Transverse colon (tissue), 4 donors: ENCODE measurements around the gene TRAK1. TPM values are rescaled to one million over a fixed set of nuclear protein-coding genes. Genes with fewer than 3 reads are reported as not detected.

Experiments
- DNase-seq: peaks from one replicate; pipeline ENCODE4 v3.0.0-alpha.2; 2019
- H3K27ac ChIP-seq, 4 donors: fragments of 200-600 bp; sonication (generic); 2 replicates each; pipeline ENCODE4 v1.5.1; 2016 to 2018; ENCODE audit warnings: inconsistent platforms in 4 of 4
- H3K27me3 ChIP-seq: fragments of 200-600 bp; sonication (generic); 2 replicates; pipeline ENCODE4 v1.5.1; 2017; ENCODE audit warnings: inconsistent platforms
- H3K36me3 ChIP-seq, 4 donors: fragments of 200-600 bp; sonication (generic); 2 replicates each; pipeline ENCODE4 v1.5.1; 2017 to 2019; ENCODE audit warnings: inconsistent platforms in 4 of 4
- H3K4me1 ChIP-seq, 4 donors: fragments of 200-600 bp; sonication (generic); 2 replicates each; pipeline ENCODE4 v1.5.1; 2017 to 2020; ENCODE audit warnings: inconsistent platforms in 4 of 4
- H3K4me3 ChIP-seq, 4 donors: fragments of 200-600 bp; sonication (generic); 1 replicate in 1 of 4; 2 replicates in 3 of 4; pipeline versions ENCODE4 v1.5.1 to v1.6.1; 2017 to 2019; ENCODE audit warnings: inconsistent platforms in 4 of 4
- H3K9me3 ChIP-seq, 2 donors: fragments of 200-600 bp; sonication (generic); 2 replicates each; pipeline ENCODE4 v1.5.1; 2017 to 2019; ENCODE audit warnings: inconsistent platforms in 2 of 2
- CTCF ChIP-seq, 5 experiments: fragments of 200-600 bp in 3 of 5; fragments of 450-650 bp in 2 of 5; sonication (generic) in 3 of 5; IDR thresholded peaks; 1 replicate in 2 of 5; 2 replicates in 3 of 5; pipeline ENCODE4 v1.5.1; 2016 to 2017; ENCODE audit warnings: antibody characterized with exemption in 5 of 5, inconsistent platforms in 3 of 5, mild to moderate bottlenecking in 2 of 5, moderate library complexity in 1 of 5
- EP300 ChIP-seq: sonication (generic); formaldehyde crosslinking; IDR thresholded peaks from one replicate; pipeline ENCODE4 v1.6.1; 2017; ENCODE audit warnings: antibody characterized with exemption, low read depth
- POLR2A ChIP-seq: fragments of 450-650 bp; IDR thresholded peaks from one replicate; pipeline ENCODE4 v1.6.1; 2016; ENCODE audit warnings: antibody characterized with exemption, mild to moderate bottlenecking, moderate library complexity
- POLR2AphosphoS5 ChIP-seq, 3 donors: sonication (generic); formaldehyde crosslinking; IDR thresholded peaks; one replicate each; pipeline ENCODE4 v1.6.1; 2016; ENCODE audit warnings: antibody characterized with exemption in 3 of 3
- WGBS, 2 donors: methylation state at CpG; one replicate each; pipeline ENCODE4 v1.1.5; 2018; ENCODE audit warnings: low coverage in 1 of 2; 5-methylcytosine and 5-hydroxymethylcytosine counted together
- in situ Hi-C, 4 donors: fragments of 200-750 bp; cut with MboI; loops; one replicate each; pipeline versions ENCODE4 v1.15.0 to v1.15.1; 2017; ENCODE audit warnings: low sequenced_read_pairs in 3 of 4, low pct_ligation_motif_present in 1 of 4, low pct_unique_long_range_greater_than_20kb in 1 of 4
- intact Hi-C: fragments of 100-400 bp; cut with DNase I; formaldehyde crosslinking; loops from one replicate; pipeline ENCODE4 v1.15.1; 2023; ENCODE audit warnings: low total_unique reads
- total RNA-seq, 4 donors: library from RNA; depleted of rRNA; stranded (reverse); fragments of >200 nt; gene quantifications; one replicate each; pipeline ENCODE4 v1.1.0, GENCODE V29; 2016

TRAK1 gene
- total RNA-seq, 4 donors from 2014 or later, result 91.7 to 247 (median 115) TPM

GRCh38 chr3:42182555-42182954 is 91.4 kb downstream of the TRAK1 start:
- no peak overlapping the region for H3K27ac ChIP-seq
- intact Hi-C loops, result loop anchor here (10.0 kb wide), 1 partner anchor 68 kb away; no protein-coding TSS in a partner anchor

GRCh38 chr3:42183991-42184632 is 93.0 kb downstream of the TRAK1 start:
- no peak for TF ChIP-seq EP300
- no peak for TF ChIP-seq POLR2A
- TF ChIP-seq CTCF (IDR thresholded peaks at IDR 0.05), result no peak
- TF ChIP-seq POLR2AphosphoS5 (IDR thresholded peaks at IDR 0.05), result no peak
- Histone ChIP-seq H3K27ac (no peak overlapping the region), H3K36me3 (peaks cover 0 to 8% (median 4%) of the 10 kb centered on the region in 4 donors), H3K4me3 (no peak overlapping the region), H3K9me3 (no peaks in the 10 kb centered on the region), H3K4me1 (peaks cover 8 to 27% (median 18%) of the 10 kb centered on the region in 4 donors), H3K27me3 (no peaks in the 10 kb centered on the region)
- in situ Hi-C loops, result loop anchor here in 1 of 4 donors (10.0 kb wide), 1 partner anchor 289 kb away; no protein-coding TSS in a partner anchor
- 70 to 76% methylated on average over 3 of the region's 3 CpGs for WGBS, 2 donors
- DNase-seq, result no peak
- intact Hi-C loops, result loop anchor here (10.0 kb wide), 1 partner anchor 69 kb away; no protein-coding TSS in a partner anchor

More at GRCh38 chr3:42182555-42182954, 91.4 kb downstream of the TRAK1 start:
- TF ChIP-seq POLR2AphosphoS5 (IDR thresholded peaks at IDR 0.05), result no peak
- no peak for TF ChIP-seq CTCF (IDR thresholded peaks at IDR 0.05)
- no peak for TF ChIP-seq POLR2A
- no peak for TF ChIP-seq EP300
- DNase-seq, result no peak
- Histone ChIP-seq H3K4me1 (peaks cover 13 to 38% (median 26%) of the 10 kb centered on the region in 4 donors), H3K27me3 (no peaks in the 10 kb centered on the region), H3K4me3 (no peak overlapping the region), H3K9me3 (no peaks in the 10 kb centered on the region), H3K36me3 (peaks cover 0 to 8% (median 4%) of the 10 kb centered on the region in 4 donors)
- 59 to 88% methylated on average over 3 of the region's 3 CpGs for WGBS, 2 donors
- in situ Hi-C loops, result loop anchor here in 1 of 4 donors (10.0 kb wide), 1 partner anchor 288 kb away; no protein-coding TSS in a partner anchor

GRCh38 chr3:42184651-42185443 is 93.7 kb downstream of the TRAK1 start:
- TF ChIP-seq POLR2A (no peak), EP300 (no peak), CTCF (IDR thresholded peaks at IDR 0.05) (no peak), POLR2AphosphoS5 (IDR thresholded peaks at IDR 0.05) (no peak)
- H3K36me3 ChIP-seq, result peaks cover 0 to 8% (median 4%) of the 10 kb centered on the region in 4 donors
- peaks cover 1 to 20% (median 11%) of the 10 kb centered on the region in 4 donors for H3K4me1 ChIP-seq
- no peaks in the 10 kb centered on the region for H3K9me3 ChIP-seq
- H3K27ac ChIP-seq, result peak overlapping the region in 1 of 4 donors; percentile 12
- in situ Hi-C loops (loop anchor here in 2 of 4 donors (5.0 to 10.0 kb wide), 2 partner anchors 63 to 290 kb away; no protein-coding TSS in a partner anchor), intact Hi-C loops (loop anchor here (10.0 kb wide), 1 partner anchor 70 kb away; no protein-coding TSS in a partner anchor)
- H3K4me3 ChIP-seq, result no peak overlapping the region
- peak; percentile 26 for DNase-seq
- 82 to 89% methylated on average over 14 to 23 of the region's 23 CpGs for WGBS, 2 donors
- no peaks in the 10 kb centered on the region for H3K27me3 ChIP-seq

- H3K27ac ChIP-seq, result no peak overlapping the region
- H3K36me3 ChIP-seq, result peaks cover 0 to 9% (median 4%) of the 10 kb centered on the region in 4 donors
- no peak for TF ChIP-seq POLR2AphosphoS5 (IDR thresholded peaks at IDR 0.05)
- no peak for TF ChIP-seq POLR2A
- no peak for TF ChIP-seq EP300
- TF ChIP-seq CTCF (IDR thresholded peaks at IDR 0.05), result no peak
- no peaks in the 10 kb centered on the region for H3K9me3 ChIP-seq
- peaks cover 0 to 4% (median 2%) of the 10 kb centered on the region in 4 donors for H3K4me1 ChIP-seq
- DNase-seq, result no peak
- intact Hi-C loops (loop anchor here (10.0 kb wide), 1 partner anchor 73 kb away; no protein-coding TSS in a partner anchor), in situ Hi-C loops (loop anchor here in 2 of 4 donors (5.0 to 10.0 kb wide), 2 partner anchors 66 to 293 kb away; no protein-coding TSS in a partner anchor)
- H3K27me3 ChIP-seq, result no peaks in the 10 kb centered on the region
- H3K4me3 ChIP-seq, result no peak overlapping the region
- WGBS, 2 donors, result 96% methylated on average over 9 of the region's 9 CpGs; no CpG with 5 or more reads in 1 of the 2 donors
These were observed 96.8 kb downstream of the TRAK1 start for GRCh38 chr3:42187936-42188335.
